Measurements from ENCODE around the gene TMEM168.
"Not testable (repeated sequence)": the region's sequence is repeated elsewhere in the genome, so short reads cannot be mapped to it uniquely, and the experiment has no call there.

The TMEM168 gene

GRCh38 chr7:112789817-112790585 lies at the start of gene TMEM168:
TSS of gene TMEM168 (minus strand) at chr7:112790393. CDS start at chr7:112784825, 5,568 bp downstream.
- DNase-seq, result peak; percentile 17

DNA sequence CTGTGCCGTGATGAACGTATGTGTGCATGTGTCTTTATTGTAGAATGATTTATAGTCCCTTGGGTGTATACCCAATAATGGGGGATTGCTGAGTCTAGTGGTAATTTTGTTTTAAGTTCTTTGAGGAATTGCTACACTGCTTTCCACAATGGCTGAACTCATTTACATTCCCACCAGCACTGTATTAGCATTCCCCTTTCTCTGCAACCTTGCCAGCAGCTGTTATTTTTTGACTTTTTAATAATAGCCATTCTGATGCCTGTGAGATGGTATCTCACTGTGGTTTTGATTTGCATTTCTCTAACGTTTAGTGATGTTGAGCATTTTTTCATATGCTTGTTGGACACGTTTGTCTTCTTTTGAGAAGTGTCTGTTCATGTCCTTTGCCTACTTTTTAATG lies 45.7 kb upstream of the TMEM168 start:
- not testable (repeated sequence) for DNase-seq

GRCh38 chr7:112833082-112833481 lies 42.9 kb upstream of the TMEM168 start:
- DNase-seq, result no peak

DNA sequence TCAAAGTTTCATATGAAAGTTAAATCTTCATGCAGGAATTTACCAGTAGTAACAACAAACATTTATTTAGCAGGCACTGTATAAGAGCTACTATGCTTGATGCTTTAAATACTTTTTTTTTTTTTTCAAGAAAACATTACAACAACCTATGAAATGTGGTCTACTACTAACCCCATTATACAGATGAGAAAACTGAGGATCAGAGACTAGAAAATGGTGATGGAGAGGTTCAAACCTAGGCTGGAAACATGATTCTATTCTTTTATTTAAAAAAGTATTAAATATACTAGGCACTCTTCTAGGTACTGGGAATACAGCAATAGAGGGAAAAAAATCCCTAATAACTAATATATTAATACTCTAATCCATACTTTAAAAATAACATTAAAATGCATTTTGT lies 40.6 kb upstream of the TMEM168 start:
- DNase-seq, result no peak

DNA sequence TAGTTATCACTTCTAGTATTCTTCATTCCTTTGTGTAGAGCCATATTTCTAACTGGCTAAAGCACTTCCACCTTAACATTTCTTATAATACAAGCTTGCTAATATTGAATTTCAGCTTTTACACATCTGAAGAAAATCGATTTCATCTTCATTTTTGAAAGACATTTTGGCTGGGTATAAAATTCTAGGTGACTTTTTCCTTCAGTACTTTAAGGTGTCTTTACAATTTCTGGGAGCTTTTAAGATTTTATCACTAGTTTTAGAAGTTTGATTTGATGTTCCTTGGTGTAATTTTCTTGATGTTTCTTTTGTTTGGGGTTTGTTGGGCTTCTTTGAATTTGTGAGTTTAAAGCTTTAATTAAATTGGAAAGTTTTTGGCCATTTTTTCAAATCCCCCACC lies 38.5 kb upstream of the TMEM168 start:
- no peak for DNase-seq

- DNase-seq, result no peak
Measured at GRCh38 chr7:112821345-112821744, 31.2 kb upstream of the TMEM168 start.

- no peak for DNase-seq
Measured at GRCh38 chr7:112819536-112819935, 29.3 kb upstream of the TMEM168 start.

DNA sequence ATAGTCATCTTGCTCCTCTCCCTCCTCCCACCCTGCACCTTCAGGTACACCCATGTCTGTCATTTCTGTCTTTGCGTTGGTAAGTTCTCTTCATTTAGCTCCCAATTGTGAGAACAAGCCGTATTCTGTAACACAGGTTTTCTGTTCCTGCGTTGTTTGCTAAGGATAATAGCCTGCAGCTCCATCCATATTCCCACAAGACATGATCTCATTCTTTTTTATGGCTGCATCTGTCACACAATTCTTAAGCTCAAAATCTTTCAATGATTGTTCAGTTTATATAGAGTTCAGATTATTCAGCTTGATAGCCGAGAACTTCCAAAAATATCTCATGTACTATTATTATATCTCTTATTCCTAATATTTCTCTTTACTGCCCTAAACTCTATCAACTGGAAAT lies 16.0 kb upstream of the TMEM168 start:
- DNase-seq, result no peak

GRCh38 chr7:112802406-112802805 lies 12.2 kb upstream of the TMEM168 start:
- DNase-seq, result no peak

DNA sequence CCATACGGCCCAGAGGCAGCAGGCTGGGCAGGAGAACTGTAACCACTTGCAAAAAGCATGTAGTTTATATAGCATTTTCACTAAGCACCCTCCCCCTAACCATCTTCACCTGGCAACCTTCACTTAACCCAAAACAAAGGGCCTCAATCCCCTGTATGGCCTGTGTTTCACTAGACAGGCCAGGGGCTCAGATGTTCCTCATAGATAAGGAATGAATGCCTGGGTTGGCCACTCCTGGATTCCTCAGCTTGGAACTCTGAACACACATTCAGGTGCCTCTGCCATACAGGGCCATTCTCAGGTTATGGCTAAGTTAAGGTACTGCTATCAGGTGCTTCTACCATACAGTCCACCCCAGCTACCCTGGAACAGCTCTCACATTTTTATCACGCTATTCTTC lies 10.3 kb upstream of the TMEM168 start:
- no peak for DNase-seq

- no peak for DNase-seq
Measured at GRCh38 chr7:112799448-112800120, 9.4 kb upstream of the TMEM168 start.

GRCh38 chr7:112798274-112799159 lies 8.3 kb upstream of the TMEM168 start:
- DNase-seq, result no peak

DNA sequence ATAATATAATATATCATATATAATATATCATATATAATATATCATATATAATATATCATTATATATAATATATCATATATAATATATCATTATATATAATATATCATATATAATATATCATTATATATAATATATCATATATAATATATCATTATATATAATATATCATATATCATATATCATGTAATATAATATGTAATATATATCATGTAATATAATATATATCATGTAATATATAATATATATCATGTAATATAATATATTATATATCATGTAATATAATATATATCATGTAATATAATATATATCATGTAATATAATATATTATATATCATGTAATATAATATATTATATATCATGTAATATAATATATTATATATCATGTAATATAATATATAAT lies 6.4 kb upstream of the TMEM168 start:
- DNase-seq, result not testable (repeated sequence)

DNA sequence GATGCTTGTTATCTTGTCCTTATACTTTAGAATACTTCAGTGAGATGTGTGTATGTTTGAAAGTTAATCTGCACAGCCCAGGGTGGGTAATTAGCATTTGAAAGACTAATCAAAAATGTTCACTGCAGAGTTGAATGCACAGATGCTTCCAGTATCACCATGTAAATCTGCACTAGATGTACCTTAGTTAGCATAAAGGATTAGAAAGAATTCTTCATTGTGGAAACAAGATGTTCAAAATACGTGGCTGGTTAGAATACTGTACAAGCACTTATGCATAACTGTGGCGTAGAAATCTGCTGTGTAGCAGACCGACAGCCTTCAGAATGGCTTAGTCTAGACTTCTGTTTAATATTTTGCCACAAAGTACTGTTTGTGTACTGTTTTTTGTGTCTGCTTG lies 2.2 kb upstream of the TMEM168 start:
- no peak for DNase-seq

DNA sequence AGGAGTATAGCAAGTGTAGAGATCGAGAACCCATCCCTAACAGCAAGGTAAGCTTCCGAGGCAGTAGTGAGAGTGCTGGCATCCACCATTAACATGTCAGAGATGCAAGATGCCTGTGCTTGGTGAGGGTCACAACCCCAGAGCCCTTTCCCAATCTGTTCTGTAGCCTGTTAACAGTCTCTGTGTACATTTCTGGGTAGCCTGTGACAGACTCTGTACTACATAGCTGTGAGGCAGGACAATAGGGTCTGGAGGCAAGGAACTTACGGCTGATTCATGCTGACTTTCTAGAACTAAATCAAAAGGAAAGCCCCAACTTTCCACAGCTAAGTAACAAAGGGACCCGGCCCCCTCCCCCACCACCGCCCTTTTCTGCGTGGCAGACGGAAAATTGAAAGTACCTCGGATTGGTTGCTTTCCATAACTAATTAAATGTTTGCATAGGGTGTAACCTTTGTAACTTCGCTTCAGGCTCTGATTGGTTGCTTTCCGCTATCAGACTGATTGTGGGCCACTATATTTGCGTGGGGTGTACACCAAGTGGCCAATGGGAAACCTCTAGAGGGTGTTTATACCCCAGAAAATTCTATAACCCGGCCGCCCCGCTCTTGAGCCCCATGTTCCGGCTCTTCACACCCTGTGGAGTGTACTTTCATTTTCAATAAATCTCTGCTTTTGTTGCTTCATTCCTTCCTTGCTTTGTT lies 1.4 kb upstream of the TMEM168 start:
- no peak for DNase-seq

DNA sequence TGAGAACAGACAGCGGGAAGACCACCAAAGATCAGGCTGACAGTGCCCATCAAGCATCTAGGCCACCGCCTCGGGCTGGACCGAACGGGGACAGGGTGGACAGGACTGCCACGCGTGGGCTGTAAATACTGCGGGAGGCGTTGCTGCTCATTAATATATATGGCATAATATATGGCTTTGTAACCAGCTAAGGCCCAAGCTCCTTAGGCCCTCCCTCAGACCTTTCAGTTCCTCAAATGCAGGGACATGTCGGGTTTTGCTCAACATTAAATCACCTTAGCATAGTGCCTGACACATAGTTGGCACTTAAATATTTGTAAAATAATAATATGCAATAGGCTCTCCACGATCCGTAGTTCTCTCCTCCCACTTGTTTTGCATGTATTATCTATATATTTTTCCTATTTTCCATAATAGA lies 402 bp upstream of the TMEM168 start:
- DNase-seq, result no peak

GRCh38 chr7:112789453-112789816 lies 758 bp downstream of the TMEM168 start:
- DNase-seq, result no peak

DNA sequence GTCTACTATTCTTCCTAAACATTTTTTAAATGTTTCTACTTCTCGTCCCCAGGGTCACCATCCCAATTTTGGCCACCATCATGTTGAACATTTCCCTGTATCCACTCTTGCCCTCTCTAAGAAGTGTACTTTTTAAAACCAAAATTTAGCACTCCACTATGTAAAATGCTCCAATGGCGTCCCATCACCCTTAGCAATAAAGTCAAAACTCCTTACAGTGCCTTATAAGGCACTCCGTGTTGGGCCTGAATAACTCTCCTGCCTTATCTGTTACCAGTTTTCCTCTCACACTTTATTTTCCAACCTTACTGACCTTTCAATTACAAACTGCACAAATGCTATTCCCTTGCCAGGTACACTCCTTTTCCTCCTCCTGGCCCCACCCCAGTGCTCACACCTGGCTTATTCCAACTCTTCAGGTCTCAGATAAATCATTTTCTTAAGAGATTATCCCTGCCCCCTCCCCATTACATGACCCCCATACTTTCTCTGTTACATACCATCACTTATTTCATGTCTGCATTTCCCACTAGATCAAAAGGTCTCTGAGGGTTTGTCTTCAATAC lies 1.3 kb downstream of the TMEM168 start:
- DNase-seq, result no peak

GRCh38 chr7:112784603-112785002 lies 5.6 kb downstream of the TMEM168 start:
- DNase-seq, result no peak

DNA sequence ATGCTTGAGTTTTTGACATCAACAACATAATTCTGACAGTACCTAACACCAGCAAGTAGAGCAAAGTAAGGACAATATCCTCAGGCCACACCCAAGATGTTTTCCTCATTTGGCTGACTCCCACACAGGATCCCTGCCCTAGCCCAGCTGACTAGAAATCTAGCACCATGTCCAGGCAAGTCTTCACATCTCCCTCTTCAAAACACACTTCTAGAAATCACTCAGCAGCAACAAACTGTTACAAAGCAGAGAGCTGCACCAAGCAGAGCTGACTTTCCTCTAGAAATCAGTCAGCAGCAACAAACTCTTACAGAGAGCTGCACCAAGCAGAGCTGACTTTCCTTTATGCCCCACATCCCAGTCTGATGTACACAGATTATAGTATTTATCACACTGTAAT lies 7.7 kb downstream of the TMEM168 start:
- DNase-seq, result no peak

DNA sequence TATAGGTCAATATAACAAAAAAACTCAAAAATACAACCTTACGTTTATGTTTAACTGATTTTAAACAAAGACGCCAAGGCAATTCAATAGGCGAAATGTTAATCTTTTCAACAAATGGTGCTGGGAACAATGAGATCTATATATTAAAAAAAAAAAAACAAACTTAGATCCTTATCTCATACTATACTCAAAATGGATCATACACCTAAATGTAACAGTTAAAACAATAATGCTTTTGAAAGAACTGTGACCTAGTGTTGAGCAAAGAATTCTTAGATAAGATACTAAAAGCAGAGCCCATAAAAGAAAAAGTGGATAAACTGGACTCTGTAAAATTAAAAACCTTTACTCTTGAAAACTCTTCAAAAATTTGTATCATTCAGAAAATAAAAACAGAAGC lies 8.6 kb downstream of the TMEM168 start:
- DNase-seq, result no peak

GRCh38 chr7:112781110-112781509 lies 9.1 kb downstream of the TMEM168 start:
- DNase-seq, result no peak

- no peak for DNase-seq
Measured at GRCh38 chr7:112779667-112780066, 10.5 kb downstream of the TMEM168 start.

Measured in NCI-H1694 treated with DMSO at 0.1 percent for 48 hours (cell line).